Activated CD4-positive, alpha-beta T cell treated with anti-CD3 and anti-CD28 coated beads for 24 hours (primary cell): ENCODE results near the gene UNC5A.

Experiments used
- DNase-seq, 2 donors: peaks; one replicate each; pipeline ENCODE4 v3.0.0-alpha.2; 2020; ENCODE audit warnings: low read depth in 2 of 2

Gene UNC5A

GRCh38 chr5:176800024-176800423, 10.3 kb upstream of the UNC5A start:
- DNase-seq, result no peak

GRCh38 chr5:176802116-176802784, 8.1 kb upstream of the UNC5A start:
- no peak for DNase-seq

- no peak for DNase-seq
Observed at GRCh38 chr5:176803068-176803942, 7.1 kb upstream of the UNC5A start.

- no peak for DNase-seq
Observed at GRCh38 chr5:176803943-176804498, 6.3 kb upstream of the UNC5A start.

- DNase-seq, result no peak
Observed at GRCh38 chr5:176806137-176806536, 4.2 kb upstream of the UNC5A start.

- DNase-seq, result no peak
Observed at GRCh38 chr5:176809544-176810080, 747 bp upstream of the UNC5A start.

- no peak for DNase-seq
Observed at GRCh38 chr5:176810687-176811501, 535 bp downstream of the UNC5A start.

GRCh38 chr5:176812269-176813259, 2.2 kb downstream of the UNC5A start:
- DNase-seq, result no peak

- no peak for DNase-seq
Observed at GRCh38 chr5:176813587-176814312, 3.4 kb downstream of the UNC5A start.

GRCh38 chr5:176814313-176814685, 3.9 kb downstream of the UNC5A start:
- DNase-seq, result no peak

GRCh38 chr5:176814836-176815438, 4.6 kb downstream of the UNC5A start:
- DNase-seq, result no peak

- DNase-seq, result no peak
Observed at GRCh38 chr5:176816043-176816745, 5.8 kb downstream of the UNC5A start.

- no peak for DNase-seq
Observed at GRCh38 chr5:176816791-176817347, 6.5 kb downstream of the UNC5A start.

GRCh38 chr5:176817369-176817840, 7.0 kb downstream of the UNC5A start:
- no peak for DNase-seq

- no peak for DNase-seq
Observed at GRCh38 chr5:176817841-176818377, 7.5 kb downstream of the UNC5A start.

- no peak for DNase-seq
Observed at GRCh38 chr5:176818391-176819098, 8.2 kb downstream of the UNC5A start.

- no peak for DNase-seq
Observed at GRCh38 chr5:176819476-176819875, 9.1 kb downstream of the UNC5A start.
